HTR-8/SVneo (cell line): Measurements from ENCODE around the gene SCAMP3.
"Not testable (repeated sequence)": the region's sequence is repeated elsewhere in the genome, so short reads cannot be mapped to it uniquely, and the experiment has no call there.

Experiments
- DNase-seq: peaks from one replicate; pipeline ENCODE4 v3.0.0; 2011; ENCODE audit warnings: low spot score, mixed read lengths; ENCODE audit not compliant: insufficient read length
- FAIRE-seq: peaks from 2 replicates; lab custom pipeline; 2011; peaks lifted over from hg19 to GRCh38; lab: Jason Lieb, UNC

The SCAMP3 gene

DNA sequence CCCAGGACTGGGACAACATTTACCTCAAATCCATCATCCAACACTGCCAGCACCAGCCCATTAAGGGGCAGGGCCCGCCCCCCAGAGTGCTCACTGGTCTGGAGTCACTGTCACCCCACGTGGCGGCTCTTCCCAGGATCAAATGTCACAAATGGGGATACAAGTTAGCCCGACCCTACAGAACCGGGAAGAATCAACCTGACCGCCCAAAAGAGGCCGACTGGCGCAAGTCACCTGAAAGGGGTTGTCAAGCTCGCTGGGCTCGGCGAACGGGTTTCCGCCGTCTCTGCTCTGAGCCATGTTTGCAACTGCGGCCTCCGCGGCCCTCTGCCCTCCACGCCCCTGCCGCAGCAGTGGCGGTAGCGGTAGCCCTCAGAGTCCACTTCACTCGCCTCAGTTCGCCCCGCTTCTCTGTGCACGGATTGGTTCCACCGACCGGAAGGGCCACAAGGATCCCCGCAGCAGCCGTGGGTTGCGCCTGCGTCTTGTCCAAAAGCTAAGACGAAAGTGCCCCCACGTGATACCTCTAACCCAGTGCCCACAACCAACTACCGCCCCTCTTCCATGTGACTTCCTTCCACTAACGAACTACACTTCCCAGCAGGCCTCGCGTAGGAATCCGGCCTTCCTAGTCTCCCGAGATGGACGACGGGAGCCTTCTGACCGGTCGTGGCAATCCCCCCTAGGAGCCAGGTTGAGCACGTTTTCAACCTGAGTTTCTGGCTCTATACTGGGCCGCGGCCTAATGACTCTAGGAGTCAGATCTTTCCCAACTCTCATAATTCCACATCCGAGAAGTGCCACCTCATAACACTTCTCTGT lies at the start of gene SCAMP3:
Gene SCAMP3, minus strand, starts transcription at position 509 of the 822 bp plus-strand sequence. Its CDS starts 209 bp downstream, at position 300.
- FAIRE-seq (no peak), DNase-seq (peak; percentile 95)

DNA sequence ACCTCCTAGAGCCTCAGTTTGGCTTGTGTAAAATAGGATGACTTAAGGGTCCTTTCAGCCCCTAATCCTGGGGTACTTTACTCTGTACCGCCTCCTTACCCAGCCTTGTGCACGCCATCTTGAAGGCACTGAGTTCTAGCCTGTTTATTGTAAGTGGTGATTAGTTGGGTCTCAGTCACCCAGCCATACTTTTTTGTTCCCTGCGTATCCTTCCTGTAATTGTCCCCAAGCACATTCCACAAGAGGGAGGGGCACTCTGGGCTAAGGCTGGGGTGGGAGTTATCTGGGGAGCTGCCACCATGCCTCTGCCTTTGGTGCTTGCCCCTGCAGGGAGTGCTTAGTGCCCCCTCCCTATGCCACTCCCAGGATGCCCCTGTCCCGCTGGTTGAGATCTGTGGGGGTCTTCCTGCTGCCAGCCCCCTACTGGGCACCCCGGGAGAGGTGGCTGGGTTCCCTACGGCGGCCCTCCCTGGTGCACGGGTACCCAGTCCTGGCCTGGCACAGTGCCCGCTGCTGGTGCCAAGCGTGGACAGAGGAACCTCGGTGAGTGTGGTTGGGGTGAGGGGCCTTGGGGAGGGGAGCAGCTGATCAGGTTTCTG lies 47.4 kb upstream of the SCAMP3 start:
- no peak for FAIRE-seq
- no peak for DNase-seq

DNA sequence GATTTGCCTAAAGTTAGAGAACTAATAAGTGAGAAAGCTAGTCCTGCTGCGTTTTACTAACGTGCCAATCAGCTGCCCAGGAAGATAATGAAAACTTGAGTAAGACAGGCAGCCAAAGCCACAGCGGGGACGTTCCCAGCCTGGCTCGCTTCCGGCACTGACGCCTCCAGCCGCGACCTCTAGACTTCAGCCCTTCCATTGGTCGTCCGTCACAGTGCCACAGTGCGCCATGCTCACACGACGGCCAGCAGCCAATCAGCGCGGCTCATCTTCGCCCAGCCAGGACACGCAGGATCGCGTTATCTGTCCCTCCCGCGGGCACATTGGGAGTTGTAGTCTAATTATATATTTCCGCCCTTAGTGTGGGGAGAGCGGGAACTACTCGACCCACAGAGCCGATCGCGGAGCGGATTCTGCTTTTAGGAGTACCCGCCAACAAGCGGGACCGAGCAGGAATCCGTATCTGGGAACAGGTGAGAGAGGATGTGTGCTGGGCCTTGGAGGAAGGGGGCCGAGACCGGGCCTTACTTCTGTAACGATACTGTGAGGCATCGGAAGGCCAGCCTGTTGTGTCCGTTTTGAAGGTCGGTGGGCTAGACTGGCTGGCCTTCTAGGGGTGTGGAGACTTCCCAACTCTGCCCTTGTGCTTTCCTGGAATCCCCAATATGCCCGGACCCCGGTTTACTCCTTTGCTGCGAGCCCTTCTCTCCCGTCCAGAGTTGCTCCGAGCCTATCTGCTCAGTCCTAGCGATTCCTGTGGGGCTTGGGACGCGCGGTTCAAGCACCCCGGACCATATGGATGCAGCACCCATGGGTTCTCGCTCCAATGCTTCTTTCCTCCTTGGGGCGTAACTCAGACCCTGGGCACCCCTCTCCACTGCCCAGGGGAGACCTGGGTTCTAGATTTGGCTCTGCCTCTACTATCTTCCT lies 46.6 kb upstream of the SCAMP3 start, which contains the start of gene FDPS:
Gene FDPS, plus strand, starts transcription at position 374 of the 930 bp plus-strand sequence. CDS start 924 bp downstream, outside the sequence.
- DNase-seq (peak; percentile 95), FAIRE-seq (peak; percentile 85)

DNA sequence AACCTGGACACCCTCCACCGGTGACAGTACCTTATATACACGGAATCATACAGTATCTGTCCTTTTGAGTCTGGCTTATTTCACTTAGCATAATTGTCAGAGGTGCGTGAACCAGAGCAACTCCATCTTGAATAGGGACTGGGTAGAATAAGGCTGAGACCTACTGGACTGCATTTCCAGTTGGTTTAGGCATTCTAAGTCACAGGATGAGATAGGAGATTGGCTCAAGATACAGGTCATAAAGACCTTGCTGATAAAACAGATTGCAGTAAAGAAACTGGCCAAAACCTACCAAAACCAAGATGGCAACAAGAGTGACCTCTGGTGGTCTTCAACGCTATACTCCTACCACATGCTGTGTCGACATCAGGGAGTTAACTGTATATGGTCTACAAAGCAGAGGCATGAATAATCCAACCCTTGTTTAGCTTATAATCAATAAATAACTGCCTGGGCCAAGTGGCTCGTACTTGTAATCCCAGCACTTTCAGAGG lies 45.1 kb upstream of the SCAMP3 start:
- DNase-seq (no peak), FAIRE-seq (no peak)

DNA sequence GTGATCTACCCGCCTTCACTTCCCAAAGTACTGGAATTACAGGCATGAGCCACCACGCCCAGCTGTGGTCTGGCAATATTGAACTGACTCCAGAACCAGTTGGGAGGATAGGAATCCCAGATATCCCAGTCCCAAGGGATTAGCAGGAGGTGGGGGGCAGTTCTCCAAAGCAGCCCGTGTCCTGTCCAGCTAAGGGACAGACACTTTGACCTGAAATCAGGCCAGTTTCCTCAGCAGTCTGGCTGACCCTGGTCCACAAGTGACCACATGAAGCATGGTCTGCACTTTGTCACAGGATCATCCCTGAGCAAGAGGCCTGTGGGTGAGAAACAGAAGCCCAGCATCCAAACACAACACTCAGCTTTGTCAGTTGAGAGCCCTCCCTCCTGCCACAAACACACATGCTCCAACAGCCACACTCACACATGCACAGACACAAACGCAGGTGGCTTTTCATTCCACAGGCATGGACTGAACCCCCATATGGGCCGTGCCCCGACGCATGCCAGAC lies 43.8 kb upstream of the SCAMP3 start:
- FAIRE-seq (no peak), DNase-seq (no peak)

DNA sequence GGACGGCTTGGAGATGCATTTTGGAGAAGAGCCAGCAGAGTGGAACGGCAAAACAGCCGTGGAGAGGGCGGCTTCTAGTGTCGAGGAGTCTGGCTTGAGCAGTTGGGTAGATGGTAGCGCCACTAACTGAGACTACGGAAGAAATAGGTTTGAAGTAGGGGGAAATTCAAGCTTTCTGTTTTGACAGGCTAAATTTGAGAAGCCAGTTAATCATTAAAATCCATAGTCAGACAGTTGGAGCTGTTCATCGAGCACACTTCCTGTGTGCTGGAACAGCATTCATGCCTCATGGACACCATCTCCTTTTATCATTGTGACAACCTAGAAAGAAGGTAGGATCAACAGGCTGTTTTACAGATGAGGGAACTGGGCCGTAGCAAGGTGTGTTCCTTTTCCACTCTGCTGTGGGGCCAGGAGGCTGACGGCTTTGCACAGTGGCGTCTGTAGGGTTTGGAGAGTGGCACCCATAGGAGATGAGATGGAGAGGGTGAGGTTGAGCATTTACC lies 42.5 kb upstream of the SCAMP3 start:
- DNase-seq = no peak
- no peak for FAIRE-seq

DNA sequence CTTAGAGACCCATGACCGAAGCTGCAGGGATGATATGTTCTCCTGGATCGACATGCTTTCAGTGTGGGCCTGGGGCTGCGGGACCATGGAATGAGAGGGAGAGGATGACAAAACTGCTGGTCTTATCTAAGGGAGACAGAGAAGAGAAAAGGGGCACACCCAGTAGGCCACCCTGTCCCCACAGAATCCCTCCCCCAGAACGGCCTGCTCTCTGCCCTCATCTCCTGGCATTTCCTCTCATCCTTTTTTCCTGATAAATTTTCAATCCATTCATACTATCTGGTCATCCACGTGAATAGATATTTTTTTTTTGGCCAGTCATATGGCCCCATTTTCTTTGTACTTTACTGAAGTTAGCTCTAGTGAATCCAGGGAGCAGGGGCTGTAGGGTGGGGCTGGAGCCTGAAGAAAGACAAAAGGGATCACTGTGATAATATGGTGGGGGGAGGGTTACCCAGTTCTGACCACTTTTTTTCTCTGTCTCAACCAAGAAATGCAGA lies 39.2 kb upstream of the SCAMP3 start, which contains the start of gene PKLR:
Gene PKLR, minus strand, starts transcription at position 97 of the 500 bp plus-strand sequence. Its CDS starts 43 bp downstream, at position 54.
- DNase-seq (no peak), FAIRE-seq (no peak)

DNA sequence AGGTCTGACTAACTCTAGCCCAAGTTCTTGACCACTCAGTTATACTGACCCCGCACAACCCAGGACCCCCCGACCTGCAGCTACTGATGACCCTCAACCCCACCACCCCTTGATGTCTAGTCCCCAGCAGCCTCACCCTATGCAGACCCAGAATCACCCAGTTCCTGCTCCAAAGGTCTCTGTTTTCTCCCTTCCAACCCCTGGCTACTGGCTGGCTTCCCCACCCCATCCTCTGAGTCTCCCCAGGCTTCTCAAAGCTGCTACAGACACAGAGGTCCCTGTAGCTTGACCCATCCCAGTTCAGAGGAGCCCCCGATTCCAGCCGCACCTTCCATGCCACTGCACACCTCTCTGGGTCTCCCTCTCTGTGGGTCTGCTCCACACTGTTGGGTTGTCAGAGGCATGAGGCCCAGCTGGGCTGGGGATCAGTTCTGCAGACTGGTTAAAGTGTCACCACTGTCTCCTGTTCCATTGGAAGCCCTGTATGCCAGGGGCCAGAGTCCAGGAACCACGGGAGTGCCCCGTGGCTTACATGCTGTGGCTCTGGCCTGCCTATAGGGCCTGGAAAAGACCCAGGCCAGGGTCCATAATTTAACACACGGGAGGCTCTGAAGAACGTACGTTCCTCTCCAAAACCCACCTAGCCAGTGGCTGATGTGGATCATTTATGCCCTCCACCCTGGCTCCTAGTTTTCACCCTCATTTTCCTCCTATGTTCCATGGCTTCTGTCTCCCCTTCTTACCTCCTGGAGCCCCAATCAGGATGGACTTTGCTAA lies 38.6 kb upstream of the SCAMP3 start:
- DNase-seq = no peak
- no peak for FAIRE-seq

DNA sequence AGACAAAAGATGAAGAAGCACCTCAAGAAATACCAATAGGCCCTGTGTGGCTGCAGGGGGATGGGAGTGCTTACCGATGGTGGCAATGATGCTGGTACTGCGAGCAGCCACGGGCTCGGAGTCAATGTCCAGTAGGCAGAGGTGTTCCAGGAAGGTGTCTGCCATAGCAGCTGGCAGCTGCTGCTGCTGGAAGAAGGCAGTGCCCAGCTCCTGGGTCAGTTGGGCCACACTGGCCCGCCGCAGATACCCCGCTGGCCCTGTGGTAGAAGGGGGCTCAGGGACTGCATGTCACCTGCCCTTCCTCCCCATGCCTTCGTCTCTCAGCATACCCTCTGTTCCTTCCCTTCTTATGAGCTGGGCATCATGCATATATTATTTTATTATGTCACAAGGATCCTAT lies 37.9 kb upstream of the SCAMP3 start:
- FAIRE-seq = no peak
- DNase-seq = no peak

DNA sequence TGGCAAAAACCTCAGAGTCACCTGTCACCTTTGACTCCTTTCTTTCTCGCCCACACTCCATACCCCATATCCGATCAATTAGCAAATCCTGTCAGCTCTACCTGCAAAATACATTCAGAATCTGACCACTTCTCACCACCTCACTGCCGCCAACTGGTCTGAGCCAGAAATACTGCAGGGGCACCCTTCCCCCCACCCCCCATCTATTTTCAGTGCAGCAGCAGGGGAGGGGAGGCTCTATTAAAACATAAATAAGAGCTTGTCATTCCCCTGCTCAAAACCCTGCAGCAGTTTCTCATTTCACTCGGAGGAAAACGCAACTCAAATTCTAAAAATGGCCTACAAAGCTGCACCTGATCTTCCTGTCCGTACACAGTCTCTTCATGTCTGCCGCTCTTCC lies 35.2 kb upstream of the SCAMP3 start:
- FAIRE-seq (no peak), DNase-seq (no peak)

DNA sequence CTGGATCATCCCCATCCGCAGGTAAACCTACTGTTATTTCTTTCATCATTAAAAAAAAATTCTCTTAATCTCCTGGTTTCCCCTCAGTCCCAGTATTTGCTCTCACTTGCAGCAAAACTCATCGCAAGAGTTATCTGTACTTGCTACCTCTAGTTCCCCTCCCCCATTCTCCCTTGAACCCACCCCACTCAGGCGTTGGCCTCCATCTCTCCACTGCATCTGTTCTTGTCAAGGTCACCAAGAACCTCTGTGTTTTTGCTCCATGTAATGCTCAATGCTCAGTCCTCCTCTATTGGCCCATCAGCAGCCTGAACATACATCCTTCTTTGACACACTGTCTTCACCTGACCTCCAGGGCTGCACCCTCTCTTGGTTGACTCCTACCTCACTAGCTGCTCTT lies 34.5 kb upstream of the SCAMP3 start:
- DNase-seq (no peak), FAIRE-seq (no peak)

DNA sequence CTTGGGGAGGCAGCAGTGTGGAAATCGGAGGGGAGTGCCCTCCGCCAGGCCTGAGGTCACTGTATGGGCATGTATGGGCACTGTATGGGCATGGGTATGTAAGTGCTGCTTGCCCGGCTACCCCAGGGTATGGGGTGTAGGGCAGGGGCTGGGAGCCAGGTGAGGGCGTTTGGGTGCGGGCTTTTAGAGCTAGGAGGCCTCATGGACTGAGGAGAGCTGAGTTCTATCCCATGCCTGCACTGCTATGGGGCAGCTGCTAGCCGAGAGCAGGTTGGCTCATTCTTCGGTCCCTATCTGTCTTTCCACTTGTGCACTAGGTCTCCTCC lies 33.7 kb upstream of the SCAMP3 start:
- DNase-seq (no peak), FAIRE-seq (no peak)

DNA sequence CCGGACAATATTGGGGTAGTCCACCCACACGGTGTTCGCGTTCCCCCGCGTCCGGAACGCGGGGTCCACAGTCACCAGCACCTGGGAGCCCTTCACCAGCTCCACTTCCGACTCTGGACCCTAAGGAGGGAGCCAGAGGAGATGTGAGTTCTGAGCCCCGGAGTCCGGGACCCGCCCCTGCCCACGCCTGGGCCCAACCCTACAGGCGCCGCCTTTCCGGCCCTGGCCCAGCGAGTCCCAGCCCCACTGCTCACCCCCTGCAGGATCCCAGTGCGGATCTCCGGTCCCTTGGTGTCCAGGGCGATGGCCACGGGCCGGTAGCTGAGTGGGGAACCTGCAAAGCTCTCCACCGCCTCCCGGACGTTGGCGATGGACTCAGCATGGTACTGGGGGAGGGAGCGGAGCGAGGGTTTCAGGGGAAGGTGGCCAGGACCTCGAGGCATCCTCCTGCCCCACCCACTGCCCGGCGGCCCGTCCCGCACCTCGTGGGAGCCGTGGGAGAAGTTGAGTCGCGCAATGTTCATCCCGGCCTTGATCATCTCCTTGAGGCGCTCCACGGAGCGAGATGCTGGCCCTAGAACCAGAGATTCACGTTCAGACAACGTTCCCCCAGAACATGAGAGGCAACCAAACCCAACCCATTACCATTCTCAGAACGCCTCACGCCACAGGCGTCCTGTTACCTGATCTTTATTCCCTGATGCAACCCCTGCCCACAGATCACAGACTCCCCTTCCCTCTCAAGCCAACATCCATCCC lies 33.2 kb upstream of the SCAMP3 start:
- FAIRE-seq (no peak), DNase-seq (no peak)

DNA sequence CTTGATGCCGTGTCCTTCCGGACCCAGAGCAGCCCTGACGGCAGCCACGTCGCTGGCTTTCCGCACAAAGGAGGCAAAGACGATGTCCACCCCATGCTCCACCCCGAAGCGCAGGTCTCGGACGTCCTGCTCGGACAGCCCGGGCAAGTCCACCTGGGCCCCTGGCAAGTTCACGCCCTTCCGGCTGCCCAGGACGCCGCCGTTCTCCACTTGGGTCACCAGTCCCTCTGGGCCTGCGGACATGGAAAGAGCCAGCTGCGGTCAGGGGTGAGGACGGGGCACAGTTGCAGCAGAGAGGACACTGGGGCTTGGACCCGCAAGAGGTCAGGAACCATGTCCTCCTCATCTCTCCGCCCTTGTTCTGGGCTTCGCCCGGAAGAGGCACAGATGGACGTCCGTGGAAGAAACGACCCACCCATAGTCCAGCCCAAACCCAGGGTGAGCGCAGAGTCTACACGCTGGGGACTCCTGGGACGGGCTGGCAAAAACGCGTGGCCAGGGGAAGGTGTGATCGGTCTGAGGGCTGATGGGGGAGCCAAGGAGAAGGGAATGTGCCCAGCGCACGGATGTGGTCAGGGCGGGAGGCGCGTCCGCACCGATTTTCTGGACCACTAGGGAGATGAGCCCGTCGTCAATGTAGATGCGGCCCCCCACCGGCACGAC lies 32.5 kb upstream of the SCAMP3 start:
- no peak for DNase-seq
- FAIRE-seq = no peak

DNA sequence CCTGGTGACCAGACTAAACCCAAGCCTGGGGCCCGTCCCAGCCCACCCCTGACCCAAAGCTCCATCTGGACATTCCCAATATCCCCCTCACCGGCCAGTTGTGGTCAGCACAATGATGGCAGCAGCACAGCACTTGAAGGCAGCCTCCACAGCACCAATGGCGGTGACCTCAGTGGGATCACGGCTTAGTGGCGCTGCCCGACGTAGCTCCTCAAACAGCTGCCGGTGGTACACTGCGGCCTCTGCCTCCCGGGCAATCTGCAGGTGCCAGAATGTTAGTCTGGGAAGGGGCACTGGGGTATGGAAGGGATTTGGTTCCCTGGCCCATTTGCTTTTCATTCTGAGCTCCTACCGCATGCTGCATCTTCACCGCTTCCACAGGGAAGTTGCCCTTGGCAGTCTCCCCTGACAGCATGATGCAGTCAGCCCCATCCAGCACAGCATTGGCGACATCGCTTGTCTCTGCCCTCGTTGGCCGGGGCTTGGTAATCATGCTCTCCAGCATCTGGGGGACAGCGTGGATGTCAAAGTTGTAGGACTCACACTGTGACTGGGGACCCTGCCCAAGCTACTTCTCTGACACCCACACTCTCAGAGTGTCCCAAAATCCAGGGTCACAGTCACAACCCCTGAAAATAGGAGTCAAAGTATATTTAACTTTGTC lies 31.1 kb upstream of the SCAMP3 start:
- no peak for FAIRE-seq
- DNase-seq = no peak

DNA sequence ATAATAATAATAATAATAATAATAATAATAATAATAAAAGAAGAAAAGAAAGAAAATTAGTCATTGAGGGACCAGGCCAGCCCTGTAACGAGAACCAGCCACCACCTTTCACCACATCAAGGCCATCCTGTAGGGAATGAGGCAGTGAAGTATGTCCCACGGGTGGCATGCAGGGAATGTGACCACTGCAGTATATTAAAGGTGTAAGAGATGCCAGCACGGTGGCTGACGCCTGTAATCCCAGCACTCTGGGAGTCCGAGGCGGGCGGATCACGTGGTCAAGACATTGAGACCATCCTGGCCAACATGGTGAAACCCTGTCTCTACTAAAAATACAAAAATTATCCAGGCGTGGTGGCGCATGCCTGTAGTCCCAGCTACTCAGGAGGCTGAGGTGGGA lies 28.8 kb upstream of the SCAMP3 start:
- FAIRE-seq, DNase-seq: not testable (repeated sequence)

DNA sequence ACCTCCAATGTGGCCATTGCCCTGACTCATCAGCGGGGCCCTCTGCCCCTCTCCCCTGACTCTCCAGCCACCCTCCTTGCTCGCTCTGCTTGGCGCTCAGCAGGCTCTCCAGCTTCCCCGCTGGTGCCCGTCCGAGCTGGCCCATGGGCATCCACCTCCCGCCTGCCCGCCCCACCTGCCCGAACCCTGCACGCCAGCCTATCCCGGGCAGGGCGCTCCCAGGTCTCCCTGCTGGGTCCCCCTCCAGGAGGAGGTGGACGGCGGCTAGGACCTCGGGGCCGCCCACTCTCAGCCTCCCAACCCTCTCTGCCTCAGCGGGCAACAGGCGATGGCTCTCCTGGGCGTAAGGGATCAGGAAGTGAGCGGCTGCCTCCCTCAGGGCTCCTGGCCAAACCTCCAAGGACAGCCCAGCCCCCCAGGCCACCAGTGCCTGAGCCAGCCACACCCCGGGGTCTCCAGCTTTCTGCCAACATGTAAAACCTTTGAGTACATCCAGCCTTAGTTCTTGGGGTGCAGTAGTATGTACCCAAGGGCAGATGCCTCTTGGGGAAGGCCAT lies 25.9 kb upstream of the SCAMP3 start:
- FAIRE-seq (no peak), DNase-seq (no peak)
